ENCODE measurements around the gene ATXN3L.

DNA sequence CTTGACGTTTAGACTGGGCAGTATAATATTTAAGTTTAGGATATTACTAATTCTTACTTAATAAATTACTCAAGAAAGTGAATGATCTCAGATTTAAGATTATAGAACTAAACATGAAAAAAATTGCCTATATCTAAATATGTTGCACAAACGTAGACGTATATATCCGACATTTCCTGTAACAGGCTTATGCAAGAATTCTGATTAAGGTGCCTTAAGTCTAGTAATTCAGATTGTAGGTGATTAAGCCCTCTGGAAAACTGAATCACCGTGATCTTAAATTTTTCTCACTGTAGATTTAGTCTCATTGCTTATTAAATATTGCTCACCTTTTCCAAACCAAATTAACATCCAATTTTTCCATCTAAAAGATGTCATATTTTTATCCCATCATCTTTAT is 24.0 kb downstream of the ATXN3L start:
- TF ChIP-seq POLR2A (IDR thresholded peaks at IDR 0.05) (no peak), CTCF (IDR thresholded peaks at IDR 0.05 in 4 of 5, conservative IDR thresholded peaks at IDR 0.05 in 1 of 5) (no peak)

All from gastrocnemius medialis (tissue), 4 donors.